SK-N-SH treated with all-trans-retinoic acid at 6 μM for 48 hours (cell line): ENCODE measurements around the gene NDUFS8.

Source experiments
- ATAC-seq: fragments of 200-7000 bp; cut with Tn5 transposase; 3 replicates; pipeline ENCODE4 v1.9.1; 2020; ENCODE audit warnings: mild to moderate bottlenecking, moderate library complexity
- ARNTL ChIP-seq: fragments of 450-650 bp; formaldehyde crosslinking; IDR thresholded peaks from 2 replicates; pipeline ENCODE4 v1.5.0; 2020; ENCODE audit warnings: low read depth, mild to moderate bottlenecking, moderate library complexity, borderline replicate concordance
- BACH2 ChIP-seq: fragments of 250-450 bp; sonication (Bioruptor Pico); IDR thresholded peaks from 2 replicates; pipeline ENCODE4 v1.9.0; 2021; ENCODE audit warnings: mild to moderate bottlenecking, borderline replicate concordance
- CREB5 ChIP-seq: fragments of 250-450 bp; sonication (Bioruptor Pico); IDR thresholded peaks from 2 replicates; pipeline ENCODE4 v1.5.1; 2020; ENCODE audit warnings: low read depth, mild to moderate bottlenecking, moderate library complexity
- CSDC2 ChIP-seq: fragments of 250-450 bp; sonication (Bioruptor Pico); IDR thresholded peaks from 2 replicates; pipeline ENCODE4 v1.5.0; 2020; ENCODE audit warnings: mild to moderate bottlenecking, moderate library complexity
- ESRRG ChIP-seq: fragments of 250-450 bp; sonication (Bioruptor Pico); IDR thresholded peaks from 2 replicates; pipeline ENCODE4 v1.6.1; 2021; ENCODE audit warnings: mild to moderate bottlenecking
- GLIS3 ChIP-seq: fragments of 250-450 bp; sonication (Bioruptor Pico); IDR thresholded peaks from 2 replicates; pipeline ENCODE4 v1.5.0; 2020; ENCODE audit warnings: mild to moderate bottlenecking, moderate library complexity
- ISL1 ChIP-seq: fragments of 250-450 bp; sonication (Bioruptor Pico); IDR thresholded peaks from 2 replicates; pipeline ENCODE4 v2.1.2; 2022; ENCODE audit warnings: mild to moderate bottlenecking, moderate library complexity
- OSR1 ChIP-seq: fragments of 250-450 bp; sonication (Bioruptor Pico); IDR thresholded peaks from 2 replicates; pipeline ENCODE4 v1.8.0; 2022; ENCODE audit warnings: moderate library complexity, mild to moderate bottlenecking, inconsistent platforms
- POU6F1 ChIP-seq: fragments of 250-450 bp; sonication (Bioruptor Pico); IDR thresholded peaks from 2 replicates; pipeline ENCODE4 v1.8.0; 2021; ENCODE audit warnings: low read depth, mild to moderate bottlenecking, moderate library complexity, borderline replicate concordance
- RARB ChIP-seq: fragments of 250-450 bp; sonication (Bioruptor Pico); IDR thresholded peaks from 2 replicates; pipeline ENCODE4 v1.8.0; 2021; ENCODE audit warnings: mild to moderate bottlenecking, moderate library complexity
- SNAI2 ChIP-seq: fragments of 250-450 bp; sonication (Bioruptor Pico); IDR thresholded peaks from 2 replicates; pipeline ENCODE4 v1.5.0; 2020; ENCODE audit warnings: mild to moderate bottlenecking, moderate library complexity
- TCF4 ChIP-seq: fragments of 250-450 bp; sonication (Bioruptor Pico); IDR thresholded peaks from 2 replicates; pipeline ENCODE4 v1.8.0; 2021; ENCODE audit warnings: mild to moderate bottlenecking, moderate library complexity, borderline replicate concordance
- TOX ChIP-seq: fragments of 250-450 bp; sonication (Bioruptor Pico); IDR thresholded peaks from 2 replicates; pipeline ENCODE4 v1.8.0; 2021; ENCODE audit warnings: mild to moderate bottlenecking, moderate library complexity, borderline replicate concordance
- TSHZ2 ChIP-seq: fragments of 250-450 bp; sonication (Bioruptor Pico); IDR thresholded peaks from 2 replicates; pipeline ENCODE4 v1.5.0; 2020; ENCODE audit warnings: mild to moderate bottlenecking, moderate library complexity
- ZC3H10 ChIP-seq: fragments of 250-450 bp; sonication (Bioruptor Pico); IDR thresholded peaks from 2 replicates; pipeline ENCODE4 v1.5.1; 2021; ENCODE audit warnings: mild to moderate bottlenecking, moderate library complexity
- ZFP3 ChIP-seq: fragments of 250-450 bp; sonication (Bioruptor Pico); IDR thresholded peaks from 2 replicates; pipeline ENCODE4 v1.5.0; 2020; ENCODE audit warnings: mild to moderate bottlenecking, moderate library complexity
- ZFP30 ChIP-seq: fragments of 450-650 bp; formaldehyde crosslinking; IDR thresholded peaks from 2 replicates; pipeline ENCODE4 v1.5.0; 2022; ENCODE audit warnings: mild to moderate bottlenecking, moderate library complexity
- ZNF565 ChIP-seq: fragments of 450-650 bp; formaldehyde crosslinking; conservative IDR thresholded peaks from 2 replicates; pipeline ENCODE4 v1.5.0; 2020; ENCODE audit warnings: low read depth, mild to moderate bottlenecking, moderate library complexity
- ZNF70 ChIP-seq: fragments of 450-650 bp; formaldehyde crosslinking; IDR thresholded peaks from 2 replicates; pipeline ENCODE4 v1.5.0; 2020; ENCODE audit warnings: mild to moderate bottlenecking, moderate library complexity
- ZNF8 ChIP-seq: fragments of 450-650 bp; formaldehyde crosslinking; IDR thresholded peaks from 2 replicates; pipeline ENCODE4 v1.5.0; 2020; ENCODE audit warnings: mild to moderate bottlenecking, moderate library complexity
- TF ChIP-seq, protein P1 (sequence below): fragments of 250-450 bp; sonication (Bioruptor Pico); IDR thresholded peaks from 2 replicates; pipeline ENCODE4 v1.8.0; 2020; ENCODE audit warnings: mild to moderate bottlenecking, moderate library complexity, borderline replicate concordance

Gene NDUFS8

GRCh38 chr11:68035266-68035876 is 4.9 kb downstream of the NDUFS8 start:
- TF ChIP-seq BACH2 (CRISPR knock-in tag) (no peak), ZFP30 (no peak), OSR1 (no peak), TOX (CRISPR knock-in tag) (no peak), CREB5 (no peak), CSDC2 (no peak), POU6F1 (CRISPR knock-in tag) (no peak)
- no peak for ATAC-seq

- no peak for TF ChIP-seq CSDC2
- no peak for ATAC-seq
These were observed 5.7 kb downstream of the NDUFS8 start for GRCh38 chr11:68036141-68036716.

DNA sequence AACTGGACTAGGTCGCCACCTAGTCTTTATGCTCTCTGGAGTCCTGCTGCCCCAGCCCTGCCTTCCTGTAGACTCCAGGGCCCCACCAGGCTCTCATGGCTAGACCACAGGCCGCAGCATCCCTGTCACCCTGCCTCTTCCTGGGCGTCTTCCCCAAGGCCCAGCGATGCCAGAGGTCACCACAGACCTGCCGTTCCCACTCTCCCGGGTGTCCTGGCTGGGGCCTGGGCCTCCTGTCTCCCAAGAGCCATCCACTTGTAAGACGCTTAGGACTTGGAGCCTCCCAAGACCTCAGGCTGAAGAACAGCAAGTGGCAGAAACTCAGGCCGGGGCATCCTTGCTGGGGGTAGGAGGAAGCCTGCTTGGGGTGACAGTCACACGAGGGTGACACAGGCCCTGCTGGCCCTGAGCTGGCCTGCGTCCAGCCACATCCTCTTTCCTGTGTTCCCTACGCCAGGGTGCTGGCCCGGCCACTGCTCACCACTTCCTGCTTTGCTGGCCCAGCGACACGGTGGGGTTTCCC is 6.3 kb downstream of the NDUFS8 start:
- no peak for ATAC-seq
- no peak for TF ChIP-seq ESRRG (CRISPR knock-in tag)
- TF ChIP-seq ZC3H10 (CRISPR knock-in tag) = no peak
- TF ChIP-seq OSR1 = no peak
- TF ChIP-seq RARB (CRISPR knock-in tag) = no peak
- TF ChIP-seq ZNF8 (CRISPR knock-in tag) = no peak
- no peak for TF ChIP-seq ARNTL (CRISPR knock-in tag)
- no peak for TF ChIP-seq POU6F1 (CRISPR knock-in tag)
- no peak for TF ChIP-seq TOX (CRISPR knock-in tag)
- no peak for TF ChIP-seq ZNF70 (CRISPR knock-in tag)
- TF ChIP-seq TSHZ2 (CRISPR knock-in tag) = no peak
- TF ChIP-seq TCF4 = no peak
- no peak for TF ChIP-seq BACH2 (CRISPR knock-in tag)
- TF ChIP-seq, protein P1, sequence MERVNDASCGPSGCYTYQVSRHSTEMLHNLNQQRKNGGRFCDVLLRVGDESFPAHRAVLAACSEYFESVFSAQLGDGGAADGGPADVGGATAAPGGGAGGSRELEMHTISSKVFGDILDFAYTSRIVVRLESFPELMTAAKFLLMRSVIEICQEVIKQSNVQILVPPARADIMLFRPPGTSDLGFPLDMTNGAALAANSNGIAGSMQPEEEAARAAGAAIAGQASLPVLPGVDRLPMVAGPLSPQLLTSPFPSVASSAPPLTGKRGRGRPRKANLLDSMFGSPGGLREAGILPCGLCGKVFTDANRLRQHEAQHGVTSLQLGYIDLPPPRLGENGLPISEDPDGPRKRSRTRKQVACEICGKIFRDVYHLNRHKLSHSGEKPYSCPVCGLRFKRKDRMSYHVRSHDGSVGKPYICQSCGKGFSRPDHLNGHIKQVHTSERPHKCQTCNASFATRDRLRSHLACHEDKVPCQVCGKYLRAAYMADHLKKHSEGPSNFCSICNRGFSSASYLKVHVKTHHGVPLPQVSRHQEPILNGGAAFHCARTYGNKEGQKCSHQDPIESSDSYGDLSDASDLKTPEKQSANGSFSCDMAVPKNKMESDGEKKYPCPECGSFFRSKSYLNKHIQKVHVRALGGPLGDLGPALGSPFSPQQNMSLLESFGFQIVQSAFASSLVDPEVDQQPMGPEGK = no peak
- TF ChIP-seq GLIS3 (CRISPR knock-in tag) = no peak
- TF ChIP-seq SNAI2 = no peak
- no peak for TF ChIP-seq CSDC2
- TF ChIP-seq ZNF565 (CRISPR knock-in tag) = no peak
- no peak for TF ChIP-seq ISL1 (CRISPR knock-in tag)
- no peak for TF ChIP-seq ZFP3 (CRISPR knock-in tag)
